ENCODE measurements around the gene XPNPEP2.

- no peak for TF ChIP-seq GATA2 (IDR thresholded peaks at IDR 0.05; ENCODE audit: low read depth, low read length)
- TF ChIP-seq GATA3 (IDR thresholded peaks at IDR 0.05; ENCODE audit: low read depth, low read length), result no peak
Observed at GRCh38 chrX:129786210-129786651, 47.5 kb downstream of the XPNPEP2 start.
